Endothelial cell (in vitro differentiated cells): ENCODE data around the gene SIGLEC10. TPM values are rescaled to one million over a fixed set of nuclear protein-coding genes. Genes with fewer than 3 reads are reported as not detected.
"Not testable (repeated sequence)": the region's sequence is repeated elsewhere in the genome, so short reads cannot be mapped to it uniquely, and the experiment has no call there.

ENCODE experiments used
- DNase-seq: peaks from one replicate; pipeline ENCODE4 v3.0.0; 2021; ENCODE audit warnings: low spot score
- H3K27ac Mint-ChIP-seq: one replicate; pipeline ENCODE4 v1.8.0; 2021; ENCODE audit warnings: mixed read lengths, inconsistent platforms; ENCODE audit not compliant: unreplicated experiment
- H3K27me3 Mint-ChIP-seq: one replicate; pipeline ENCODE4 v1.8.0; 2021; ENCODE audit warnings: mild to moderate bottlenecking, moderate library complexity, mixed read lengths, inconsistent platforms; ENCODE audit not compliant: unreplicated experiment
- H3K36me3 Mint-ChIP-seq: one replicate; pipeline ENCODE4 v1.8.0; 2021; ENCODE audit warnings: mild to moderate bottlenecking, low read depth, mixed read lengths, inconsistent platforms; ENCODE audit not compliant: unreplicated experiment
- H3K4me1 Mint-ChIP-seq: one replicate; pipeline ENCODE4 v1.8.0; 2021; ENCODE audit warnings: mild to moderate bottlenecking, mixed read lengths, inconsistent platforms; ENCODE audit not compliant: unreplicated experiment
- H3K4me3 Mint-ChIP-seq: one replicate; pipeline ENCODE4 v1.8.0; 2021; ENCODE audit warnings: mild to moderate bottlenecking, mixed read lengths, inconsistent platforms; ENCODE audit not compliant: unreplicated experiment
- H3K9me3 Mint-ChIP-seq: one replicate; pipeline ENCODE4 v1.8.0; 2021; ENCODE audit warnings: mixed read lengths, inconsistent platforms; ENCODE audit not compliant: unreplicated experiment
- total RNA-seq: library from RNA; stranded (reverse); fragmentation: NEBNext Ultra II Directional; extraction: Animal tissue kit (Norgen Biotek cat#: 25700); gene quantifications from one replicate; pipeline ENCODE4 v1.2.1, GENCODE V29; 2021; ENCODE audit not compliant: unreplicated experiment
- TF ChIP-seq, protein P1 (sequence below): fragments of 200-600 bp; sonication (generic); IDR thresholded peaks from one replicate; pipeline ENCODE4 v1.5.0; 2021; ENCODE audit warnings: antibody characterized with exemption; ENCODE audit not compliant: unreplicated experiment

SIGLEC10 gene
- total RNA-seq, 1 donor from 2014 or later = not detected

DNA sequence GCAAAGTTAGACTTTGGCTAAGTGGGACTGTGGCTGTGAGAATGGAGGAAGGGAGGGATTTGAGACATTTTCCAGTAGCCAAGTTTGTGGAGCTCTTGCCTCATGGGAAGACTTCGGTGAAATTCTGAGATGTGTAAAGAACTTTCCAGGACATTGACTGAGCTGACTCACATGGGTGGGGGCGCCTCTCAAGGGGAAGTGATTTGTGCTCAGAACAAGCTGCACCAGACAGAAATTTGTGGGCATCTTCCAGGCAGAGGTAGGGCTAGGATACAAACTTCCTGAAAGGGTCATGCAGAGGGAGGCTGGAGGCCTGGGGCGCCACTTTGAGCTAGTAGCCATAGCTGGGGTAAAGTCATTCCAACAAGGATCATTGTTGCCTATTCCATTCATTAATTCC lies 9.8 kb upstream of the SIGLEC10 start:
- H3K36me3 Mint-ChIP-seq = no peaks in the 10 kb centered on the region
- H3K9me3 Mint-ChIP-seq = no peaks in the 10 kb centered on the region
- H3K4me3 Mint-ChIP-seq = no peak overlapping the region
- no peak overlapping the region for H3K27ac Mint-ChIP-seq
- TF ChIP-seq, protein P1, sequence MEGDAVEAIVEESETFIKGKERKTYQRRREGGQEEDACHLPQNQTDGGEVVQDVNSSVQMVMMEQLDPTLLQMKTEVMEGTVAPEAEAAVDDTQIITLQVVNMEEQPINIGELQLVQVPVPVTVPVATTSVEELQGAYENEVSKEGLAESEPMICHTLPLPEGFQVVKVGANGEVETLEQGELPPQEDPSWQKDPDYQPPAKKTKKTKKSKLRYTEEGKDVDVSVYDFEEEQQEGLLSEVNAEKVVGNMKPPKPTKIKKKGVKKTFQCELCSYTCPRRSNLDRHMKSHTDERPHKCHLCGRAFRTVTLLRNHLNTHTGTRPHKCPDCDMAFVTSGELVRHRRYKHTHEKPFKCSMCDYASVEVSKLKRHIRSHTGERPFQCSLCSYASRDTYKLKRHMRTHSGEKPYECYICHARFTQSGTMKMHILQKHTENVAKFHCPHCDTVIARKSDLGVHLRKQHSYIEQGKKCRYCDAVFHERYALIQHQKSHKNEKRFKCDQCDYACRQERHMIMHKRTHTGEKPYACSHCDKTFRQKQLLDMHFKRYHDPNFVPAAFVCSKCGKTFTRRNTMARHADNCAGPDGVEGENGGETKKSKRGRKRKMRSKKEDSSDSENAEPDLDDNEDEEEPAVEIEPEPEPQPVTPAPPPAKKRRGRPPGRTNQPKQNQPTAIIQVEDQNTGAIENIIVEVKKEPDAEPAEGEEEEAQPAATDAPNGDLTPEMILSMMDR = no peak
- no peak for DNase-seq
- peaks cover 9% of the 10 kb centered on the region for H3K27me3 Mint-ChIP-seq
- no peaks in the 10 kb centered on the region for H3K4me1 Mint-ChIP-seq

GRCh38 chr19:51422053-51422448 lies 4.6 kb upstream of the SIGLEC10 start:
- no peaks in the 10 kb centered on the region for H3K4me1 Mint-ChIP-seq
- peak; percentile 100 for DNase-seq
- no peak overlapping the region for H3K27ac Mint-ChIP-seq
- H3K36me3 Mint-ChIP-seq = peaks cover 4% of the 10 kb centered on the region
- peaks cover 9% of the 10 kb centered on the region for H3K27me3 Mint-ChIP-seq
- no peaks in the 10 kb centered on the region for H3K9me3 Mint-ChIP-seq
- H3K4me3 Mint-ChIP-seq = no peak overlapping the region
- TF ChIP-seq, protein P1 = peak; percentile 99

GRCh38 chr19:51421229-51422052 lies 4.0 kb upstream of the SIGLEC10 start:
- peaks cover 4% of the 10 kb centered on the region for H3K36me3 Mint-ChIP-seq
- peaks cover 9% of the 10 kb centered on the region for H3K27me3 Mint-ChIP-seq
- TF ChIP-seq, protein P1 = no peak
- H3K27ac Mint-ChIP-seq = no peak overlapping the region
- no peaks in the 10 kb centered on the region for H3K4me1 Mint-ChIP-seq
- no peak overlapping the region for H3K4me3 Mint-ChIP-seq
- DNase-seq = no peak
- H3K9me3 Mint-ChIP-seq = no peaks in the 10 kb centered on the region

- not testable (repeated sequence) for H3K4me1 Mint-ChIP-seq, H3K4me3 Mint-ChIP-seq, DNase-seq, H3K36me3 Mint-ChIP-seq, H3K27ac Mint-ChIP-seq, H3K9me3 Mint-ChIP-seq, H3K27me3 Mint-ChIP-seq
These were observed 3.1 kb upstream of the SIGLEC10 start for GRCh38 chr19:51420511-51420910.

GRCh38 chr19:51418707-51419106 lies 1.3 kb upstream of the SIGLEC10 start:
- Mint-ChIP-seq H3K27ac (no peak overlapping the region), H3K27me3 (peaks cover 7% of the 10 kb centered on the region), H3K36me3 (peaks cover 4% of the 10 kb centered on the region), H3K9me3 (no peaks in the 10 kb centered on the region), H3K4me3 (no peak overlapping the region), H3K4me1 (no peaks in the 10 kb centered on the region)
- TF ChIP-seq, protein P1 = no peak
- no peak for DNase-seq
